H7 (cell line): ENCODE data around the gene DDI2. TPM values are rescaled to one million over a fixed set of nuclear protein-coding genes. Genes with fewer than 3 reads are reported as not detected.
"Not testable (repeated sequence)": the region's sequence is repeated elsewhere in the genome, so short reads cannot be mapped to it uniquely, and the experiment has no call there.

Experiments used
- DNase-seq: peaks from one replicate; pipeline ENCODE4 v3.0.0; 2012
- H3K27me3 ChIP-seq: 2 replicates; pipeline ENCODE4 v1.6.0; 2011; ENCODE audit warnings: mild to moderate bottlenecking, low read length; ENCODE audit not compliant: control insufficient read depth, insufficient read depth
- H3K36me3 ChIP-seq: replicated peaks from 2 replicates; pipeline ENCODE4 v1.5.1; 2011; ENCODE audit warnings: low read length; ENCODE audit not compliant: control insufficient read depth, insufficient read depth
- H3K4me3 ChIP-seq: 2 replicates; pipeline ENCODE4 v1.5.1; 2011; ENCODE audit warnings: low read depth, mild to moderate bottlenecking, control low read depth, low read length, moderate library complexity; ENCODE audit not compliant: insufficient read depth
- total RNA-seq: library from RNA; depleted of rRNA; stranded (reverse); fragments of >200 nt; shearing (Covaris generic); gene quantifications from 2 replicates; pipeline ENCODE4 v1.2.3, GENCODE V29; 2014

The DDI2 gene
- total RNA-seq, 1 experiment from 2014 or later, result 19.7 TPM

GRCh38 chr1:15595809-15596617, 21.2 kb upstream of the DDI2 start:
- DNase-seq, result no peak
- H3K27me3 ChIP-seq, result no peaks in the 10 kb centered on the region
- H3K36me3 ChIP-seq, result no peaks in the 10 kb centered on the region
- no peak overlapping the region for H3K4me3 ChIP-seq

- H3K27me3 ChIP-seq, result no peaks in the 10 kb centered on the region; the same call in 1 of the 2 replicates
- no peak for DNase-seq
- no peak overlapping the region for H3K4me3 ChIP-seq
- H3K36me3 ChIP-seq, result no peaks in the 10 kb centered on the region
Observed at GRCh38 chr1:15598436-15598835, 18.8 kb upstream of the DDI2 start.

GRCh38 chr1:15603050-15603965, 13.9 kb upstream of the DDI2 start:
- no peaks in the 10 kb centered on the region for H3K36me3 ChIP-seq
- peak overlapping the region; percentile 68 for H3K4me3 ChIP-seq
- peak; percentile 97 for DNase-seq
- H3K27me3 ChIP-seq, result peaks cover 3% of the 10 kb centered on the region

GRCh38 chr1:15603966-15604282, 13.3 kb upstream of the DDI2 start:
- H3K36me3 ChIP-seq, DNase-seq, H3K27me3 ChIP-seq: not testable (repeated sequence)
- peak overlapping the region; percentile 33 for H3K4me3 ChIP-seq

GRCh38 chr1:15604400-15604799, 12.9 kb upstream of the DDI2 start:
- not testable (repeated sequence) for H3K27me3 ChIP-seq, DNase-seq, H3K36me3 ChIP-seq

GRCh38 chr1:15605398-15606383, 11.6 kb upstream of the DDI2 start:
- Histone ChIP-seq H3K36me3 (no peaks in the 10 kb centered on the region), H3K27me3 (peaks cover 3% of the 10 kb centered on the region), H3K4me3 (no peak overlapping the region)
- peak; percentile 21 for DNase-seq

More at GRCh38 chr1:15604400-15604799, 12.9 kb upstream of the DDI2 start:
- not testable (repeated sequence) for H3K4me3 ChIP-seq

GRCh38 chr1:15609631-15610030, 7.6 kb upstream of the DDI2 start:
- Histone ChIP-seq H3K4me3 (no peak overlapping the region), H3K27me3 (peaks cover 3% of the 10 kb centered on the region; the same call in 1 of the 2 replicates), H3K36me3 (no peaks in the 10 kb centered on the region)
- no peak for DNase-seq

- H3K36me3 ChIP-seq, result no peaks in the 10 kb centered on the region
- no peak overlapping the region for H3K4me3 ChIP-seq
- H3K27me3 ChIP-seq, result peaks cover 3% of the 10 kb centered on the region; the same call in 1 of the 2 replicates
- no peak for DNase-seq
Observed at GRCh38 chr1:15610167-15610566, 7.1 kb upstream of the DDI2 start.

GRCh38 chr1:15616373-15617172, 685 bp upstream of the DDI2 start:
- Histone ChIP-seq H3K27me3 (no peaks in the 10 kb centered on the region), H3K36me3 (no peaks in the 10 kb centered on the region), H3K4me3 (peak overlapping the region; percentile 33)
- peak; percentile 44 for DNase-seq

- H3K36me3 ChIP-seq, result no peaks in the 10 kb centered on the region
- peak overlapping the region; percentile 98 for H3K4me3 ChIP-seq
- DNase-seq, result peak; percentile 43
- H3K27me3 ChIP-seq, result no peaks in the 10 kb centered on the region
Observed at GRCh38 chr1:15618077-15618654, 908 bp downstream of the DDI2 start.

- Histone ChIP-seq H3K4me3 (peak overlapping the region; percentile 98), H3K27me3 (no peaks in the 10 kb centered on the region), H3K36me3 (no peaks in the 10 kb centered on the region)
- DNase-seq, result no peak
Observed at GRCh38 chr1:15618655-15619525, 1.6 kb downstream of the DDI2 start.

- no peak for DNase-seq
- no peaks in the 10 kb centered on the region for H3K27me3 ChIP-seq
- H3K4me3 ChIP-seq, result no peak overlapping the region
- no peaks in the 10 kb centered on the region for H3K36me3 ChIP-seq
Observed at GRCh38 chr1:15620155-15620545, 2.9 kb downstream of the DDI2 start.
